ENCODE measurements around the gene RNF114.
A peak's percentile ranks its signal among the peaks of the same experiment; 100 is the strongest.

The RNF114 gene

DNA sequence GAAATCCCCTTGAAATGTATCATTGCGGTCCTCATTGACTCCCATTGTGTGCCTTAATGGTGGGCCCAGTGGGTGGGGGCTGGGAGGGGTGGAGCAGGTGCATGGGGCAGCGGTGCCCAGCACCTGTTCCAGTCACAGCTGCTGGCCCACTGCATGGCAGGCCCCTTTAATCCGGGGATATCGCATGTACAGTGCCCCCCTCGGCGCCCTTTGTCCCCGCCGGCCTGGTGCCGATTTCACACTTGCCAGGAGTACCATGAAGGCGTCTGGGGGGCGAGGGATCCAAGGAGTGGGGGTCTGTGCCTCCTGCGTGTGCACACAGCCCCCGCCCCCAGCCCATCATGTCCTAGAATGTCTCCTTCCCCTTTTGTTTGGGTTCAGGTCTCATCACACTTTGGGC, 49.4 kb downstream of the RNF114 start:
- intact Hi-C loops (cut with DNase I; ENCODE audit: low total_unique reads) = no loop called here
- Histone ChIP-seq H3K4me3 (peak overlapping the region; percentile 48 to 54), H3K4me1 (peaks cover 0 to 73% (median 44%) of the 10 kb centered on the region in 4 donors), H3K9me3 (no peaks in the 10 kb centered on the region), H3K36me3 (peaks cover 0 to 9% (median 0%) of the 10 kb centered on the region in 3 donors), H3K27ac (no peak overlapping the region), H3K27me3 (no peaks in the 10 kb centered on the region)
- TF ChIP-seq CTCF (IDR thresholded peaks at IDR 0.05) = no peak
- no peak for DNase-seq

DNA sequence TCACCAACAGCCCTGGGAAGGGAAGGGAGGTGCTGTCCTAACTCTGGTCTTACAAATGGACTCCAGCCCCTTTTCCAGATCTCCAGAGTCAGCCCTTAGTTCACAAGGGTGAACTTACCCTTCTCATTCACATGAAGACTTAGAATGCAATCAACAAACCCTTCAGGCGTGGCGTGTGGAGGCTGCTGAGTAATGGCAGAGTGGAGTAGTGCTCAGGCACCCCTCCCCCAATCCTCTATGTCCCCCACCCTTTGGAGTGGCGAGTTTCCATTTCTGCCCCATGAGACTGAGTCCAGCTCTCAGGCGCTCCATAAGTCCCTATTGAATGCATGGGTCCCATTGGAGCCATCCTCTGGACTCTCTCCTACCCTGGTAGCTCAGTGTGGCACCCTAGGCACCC, 49.9 kb downstream of the RNF114 start:
- Histone ChIP-seq H3K4me3 (peak overlapping the region in 1 of 2 donors; percentile 54), H3K9me3 (no peaks in the 10 kb centered on the region), H3K27ac (no peak overlapping the region), H3K27me3 (no peaks in the 10 kb centered on the region), H3K4me1 (peaks cover 0 to 73% (median 44%) of the 10 kb centered on the region in 4 donors), H3K36me3 (peaks cover 0 to 9% (median 0%) of the 10 kb centered on the region in 3 donors)
- DNase-seq = no peak
- TF ChIP-seq CTCF (IDR thresholded peaks at IDR 0.05) = no peak
- intact Hi-C loops (cut with DNase I; ENCODE audit: low total_unique reads) = no loop called here

DNA sequence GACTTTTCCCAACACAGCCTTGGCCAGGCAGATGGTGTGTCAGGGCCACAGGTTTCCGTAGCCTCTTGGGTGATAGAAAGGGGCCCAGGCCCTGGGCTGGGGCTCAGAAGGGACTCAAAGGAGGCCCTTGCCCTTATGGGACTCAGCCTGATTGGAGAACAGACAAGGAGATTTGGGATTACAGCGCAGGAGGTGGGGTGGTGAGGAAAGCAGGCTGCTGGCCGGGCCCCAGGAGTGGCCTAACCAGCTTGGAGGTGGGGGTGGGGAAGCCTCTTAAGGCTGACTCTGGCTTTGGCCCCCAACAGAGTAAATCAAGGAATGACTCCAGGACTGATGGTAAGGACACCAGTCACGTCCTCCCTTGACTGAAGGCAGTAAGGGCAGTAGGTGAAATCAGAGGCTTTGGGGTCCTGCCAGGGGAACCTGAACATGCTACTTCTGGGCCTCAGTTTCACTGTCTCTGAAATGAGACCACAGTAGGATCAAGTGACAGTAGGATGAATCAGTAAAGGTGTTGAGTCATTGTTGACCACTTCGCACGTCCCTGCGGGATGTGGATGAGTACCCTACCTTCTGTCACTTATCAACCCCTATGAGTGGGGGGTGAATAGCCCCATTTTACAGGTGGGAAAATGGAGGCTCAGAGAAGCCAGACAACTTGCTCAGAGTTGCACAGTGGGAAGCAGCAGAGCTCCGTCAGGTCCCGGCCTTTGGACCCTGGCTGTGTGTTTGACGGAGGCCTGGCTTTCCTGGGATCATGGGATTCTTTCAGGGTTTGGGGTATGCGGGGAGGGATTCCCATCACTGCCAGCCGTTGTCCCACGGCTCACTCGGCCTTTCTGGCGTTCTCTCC, 51.0 kb downstream of the RNF114 start:
- Histone ChIP-seq H3K27ac (peak overlapping the region in 1 of 2 donors; percentile 15), H3K36me3 (peaks cover 0 to 9% (median 0%) of the 10 kb centered on the region in 3 donors), H3K9me3 (no peaks in the 10 kb centered on the region), H3K4me1 (peaks cover 0 to 69% (median 41%) of the 10 kb centered on the region in 4 donors), H3K27me3 (no peaks in the 10 kb centered on the region), H3K4me3 (no peak overlapping the region)
- DNase-seq = no peak
- intact Hi-C loops (cut with DNase I; ENCODE audit: low total_unique reads) = no loop called here
- no peak for TF ChIP-seq CTCF (IDR thresholded peaks at IDR 0.05)

- peaks cover 0 to 9% (median 0%) of the 10 kb centered on the region in 3 donors for H3K36me3 ChIP-seq
- no peaks in the 10 kb centered on the region for H3K9me3 ChIP-seq
- peaks cover 0 to 61% (median 34%) of the 10 kb centered on the region in 4 donors for H3K4me1 ChIP-seq
- no peak for DNase-seq
- H3K4me3 ChIP-seq = no peak overlapping the region
- intact Hi-C loops (cut with DNase I; ENCODE audit: low total_unique reads) = no loop called here
- no peak for TF ChIP-seq CTCF (IDR thresholded peaks at IDR 0.05)
- H3K27me3 ChIP-seq = no peaks in the 10 kb centered on the region
- H3K27ac ChIP-seq = no peak overlapping the region
Measured at GRCh38 chr20:49987868-49988690, 51.9 kb downstream of the RNF114 start.

GRCh38 chr20:49989234-49990065, 53.3 kb downstream of the RNF114 start:
- DNase-seq = peak; percentile 75 to 80
- Histone ChIP-seq H3K4me3 (no peak overlapping the region), H3K9me3 (no peaks in the 10 kb centered on the region), H3K4me1 (peaks cover 0 to 54% (median 24%) of the 10 kb centered on the region in 4 donors), H3K36me3 (peaks cover 0 to 9% (median 0%) of the 10 kb centered on the region in 3 donors), H3K27ac (peak overlapping the region; percentile 45 to 64), H3K27me3 (no peaks in the 10 kb centered on the region)
- no peak for TF ChIP-seq CTCF (IDR thresholded peaks at IDR 0.05)
- intact Hi-C loops (cut with DNase I; ENCODE audit: low total_unique reads) = no loop called here

Measured in tibial artery (tissue), 4 donors.